GM12878 (cell line): Measurements from ENCODE around the gene R3HDM1. TPM values are rescaled to one million over a fixed set of nuclear protein-coding genes. Genes with fewer than 3 reads are reported as not detected.

ENCODE experiments used
- ATAC-seq: fragments of 200-7000 bp; cut with Tn5 transposase; 3 replicates; pipeline ENCODE4 v1.9.1; 2020; ENCODE audit warnings: mild to moderate bottlenecking, moderate library complexity
- BruUV-seq: library from RNA; stranded (reverse); fragments of 400-500 nt; replicated peaks from 2 replicates; lab custom pipeline; 2021; lab: Mats Ljungman, UMichigan
- CTCF ChIA-PET: fragments of 300-600 bp; sonication (Branson Sonifier 250); formaldehyde crosslinking; extraction: SDS; loops from one replicate; lab custom pipeline; 2021; ENCODE audit warnings: inconsistent platforms; lab: Yijun Ruan, JAX
- POLR2A ChIA-PET: fragments of 350-600 bp; formaldehyde crosslinking; extraction: SDS; loops from one replicate; lab custom pipeline; 2021; ENCODE audit warnings: inconsistent platforms; lab: Charles Lee
- RAD21 ChIA-PET: fragments of 300-600 bp; sonication (Branson Sonifier 250); formaldehyde crosslinking; loops from one replicate; lab custom pipeline; 2023; ENCODE audit warnings: antibody characterized with exemption; ENCODE audit not compliant: unreplicated experiment; lab: Charles Lee
- SMC1A ChIA-PET: fragments of 300-600 bp; sonication (Branson Sonifier 250); formaldehyde crosslinking; loops from one replicate; lab custom pipeline; 2023; ENCODE audit not compliant: unreplicated experiment, uncharacterized antibody; lab: Charles Lee
- DNase-seq: peaks from one replicate; pipeline ENCODE4 v3.0.0-alpha.2; 2011; ENCODE audit warnings: low read depth, low spot score
- FAIRE-seq: peaks from 3 replicates; lab custom pipeline; 2011; peaks lifted over from hg19 to GRCh38; lab: Jason Lieb, UNC
- H2AFZ ChIP-seq: 2 replicates; pipeline ENCODE4 v1.6.0; 2011; ENCODE audit warnings: low read depth, low read length, control low read depth; ENCODE audit not compliant: control insufficient read depth
- H3K27ac ChIP-seq: 2 replicates; pipeline ENCODE4 v1.5.1; 2011; ENCODE audit warnings: control low read depth; ENCODE audit not compliant: control insufficient read depth, insufficient read depth
- H3K27me3 ChIP-seq, 2 experiments: replicated peaks in 1 of 2; 2 replicates each; pipeline versions ENCODE4 v1.6.0 to v1.6.1; 2011; ENCODE audit warnings: low read length in 1 of 2; ENCODE audit not compliant: control insufficient read depth in 2 of 2, insufficient read depth in 2 of 2
- H3K36me3 ChIP-seq, 2 experiments: 2 replicates each; pipeline ENCODE4 v1.5.1; 2011; ENCODE audit warnings: low read length in 1 of 2; ENCODE audit not compliant: control insufficient read depth in 2 of 2, insufficient read depth in 2 of 2
- H3K4me1 ChIP-seq: 2 replicates; pipeline ENCODE4 v1.6.1; 2011; ENCODE audit warnings: mild to moderate bottlenecking, low read length, moderate library complexity, mixed read lengths; ENCODE audit not compliant: control insufficient read depth, insufficient read depth
- H3K4me2 ChIP-seq: 2 replicates; pipeline ENCODE4 v1.6.0; 2011; ENCODE audit warnings: control low read depth; ENCODE audit not compliant: control insufficient read depth, insufficient read depth
- H3K4me3 ChIP-seq: fragments of 200-600 bp; sonication (generic); 2 replicates; pipeline ENCODE4 v1.5.1; 2016
- H3K79me2 ChIP-seq: 2 replicates; pipeline ENCODE4 v1.6.0; 2011; ENCODE audit warnings: low read length; ENCODE audit not compliant: control insufficient read depth, insufficient read depth
- H3K9ac ChIP-seq: 2 replicates; pipeline ENCODE4 v1.8.0; 2011; ENCODE audit warnings: low read length, control low read depth, mixed read lengths; ENCODE audit not compliant: control insufficient read depth, insufficient read depth
- H3K9me3 ChIP-seq: replicated peaks from 3 replicates; pipeline ENCODE4 v1.5.1; 2011; ENCODE audit warnings: mild to moderate bottlenecking, low read length; ENCODE audit not compliant: control insufficient read depth, insufficient read depth
- H4K20me1 ChIP-seq: 2 replicates; pipeline ENCODE4 v1.6.0; 2011; ENCODE audit not compliant: control insufficient read depth, insufficient read depth
- ATF3 ChIP-seq: IDR thresholded peaks from 2 replicates; pipeline ENCODE4 v1.6.1; 2011; ENCODE audit warnings: low read depth, mild to moderate bottlenecking, low read length, moderate library complexity, borderline replicate concordance; ENCODE audit errors: extremely low read depth
- BMI1 ChIP-seq: fragments of 450-650 bp; IDR thresholded peaks from 2 replicates; pipeline ENCODE4 v1.6.1; 2016; ENCODE audit warnings: mild to moderate bottlenecking, moderate library complexity, borderline replicate concordance
- E4F1 ChIP-seq: fragments of 450-650 bp; IDR thresholded peaks from 2 replicates; pipeline ENCODE4 v1.6.1; 2018; ENCODE audit warnings: borderline replicate concordance, mild to moderate bottlenecking; ENCODE audit not compliant: partially characterized antibody
- HSF1 ChIP-seq: fragments of 150-350 bp; IDR thresholded peaks from 2 replicates; pipeline ENCODE4 v1.6.1; 2014; ENCODE audit warnings: mild to moderate bottlenecking, low read depth, low read length
- JUND ChIP-seq: IDR thresholded peaks from 2 replicates; pipeline ENCODE4 v1.6.1; 2012; ENCODE audit warnings: low read depth, mild to moderate bottlenecking, low read length, improper control_type of control experiment, moderate library complexity
- MTA3 ChIP-seq: IDR thresholded peaks from 2 replicates; pipeline ENCODE4 v1.6.1; 2012; ENCODE audit warnings: low read length, inconsistent platforms, borderline replicate concordance
- NFIC ChIP-seq: IDR thresholded peaks from 2 replicates; pipeline ENCODE4 v1.6.1; 2012; ENCODE audit warnings: low read depth, mild to moderate bottlenecking, inconsistent platforms, low read length, moderate library complexity
- SREBF1 ChIP-seq: IDR thresholded peaks from 2 replicates; pipeline ENCODE4 v1.6.1; 2012; ENCODE audit warnings: mild to moderate bottlenecking, low read length
- STAT3 ChIP-seq: IDR thresholded peaks from 2 replicates; pipeline ENCODE4 v1.6.1; 2011; ENCODE audit warnings: low read depth, low read length, improper control_type of control experiment
- SUZ12 ChIP-seq: fragments of 200-600 bp; sonication (generic); IDR thresholded peaks from one replicate; pipeline ENCODE4 v1.6.1; 2018; ENCODE audit warnings: antibody characterized with exemption, mild to moderate bottlenecking; ENCODE audit not compliant: unreplicated experiment
- ZBTB11 ChIP-seq: fragments of 450-650 bp; formaldehyde crosslinking; IDR thresholded peaks from 2 replicates; pipeline ENCODE4 v1.5.0; 2022; ENCODE audit warnings: mild to moderate bottlenecking, missing genetic modification characterization
- WGBS: methylation state at CpG from one replicate; pipeline ENCODE4 v1.1.6; 2016; ENCODE audit warnings: low lambda C conversion rate; ENCODE audit not compliant: insufficient replicate concordance, insufficient coverage; ENCODE audit errors: missing lambda C conversion rate; 5-methylcytosine and 5-hydroxymethylcytosine counted together
- in situ Hi-C: fragments of 300-500 bp; cut with MboI; formaldehyde crosslinking; loops from 9 replicates; pipeline ENCODE4 v1.14.3; 2018; ENCODE audit warnings: mixed read lengths
- intact Hi-C: fragments of 100-400 bp; cut with micrococcal nuclease; formaldehyde crosslinking; loops from one replicate; pipeline ENCODE4 v1.14.2; 2022; ENCODE audit not compliant: unreplicated experiment
- polyA plus RNA-seq, 11 experiments: library from polyadenylated mRNA; depleted of rRNA in 4 of 11; unstranded in 6 of 11; stranded (reverse) in 5 of 11; fragments of >200 nt; fragmentation: Nextera tagmentation in 4 of 11; fragmentation: Illumina TruSeq in 1 of 11; extraction: Ambion mirVana in 4 of 11; extraction: Trizol in 1 of 11; gene quantifications; 1 replicate in 1 of 11; 2 replicates in 10 of 11; pipeline versions ENCODE4 v1.2.1 to v1.2.3, GENCODE V29; 2011 to 2016; ENCODE audit warnings: inconsistent platforms in 2 of 11, missing spikeins in 2 of 11, low read depth in 1 of 11
- total RNA-seq, 4 experiments: library from RNA; depleted of rRNA in 3 of 4; stranded (reverse); fragments of >200 nt in 3 of 4; fragmentation: Illumina TruSeq in 1 of 4; extraction: Trizol in 1 of 4; gene quantifications; 2 replicates each; pipeline versions ENCODE4 v1.2.1 to v1.2.3, GENCODE V29; 2013 to 2021

Gene R3HDM1
- total and polyA plus RNA-seq, 10 of the 15 experiments (the other 5 are each of a cell fraction or from before 2014, with no cell fraction given) = 16.8 to 89.6 (median 47.7) TPM

- Histone ChIP-seq H3K79me2 (no peaks in the 10 kb centered on the region; the same call in none of the 2 replicates), H3K9me3 (no peaks in the 10 kb centered on the region)
- RAD21 ChIA-PET = interaction anchor here (0.6 kb wide), 1 partner anchor 327 kb away, joined by 3 read pairs; no protein-coding TSS in a partner anchor
- intact Hi-C loops = loop anchor here (10.0 kb wide), 1 partner anchor 144 kb away; no protein-coding TSS in a partner anchor
- WGBS = 100% methylated on average over 2 of the region's 2 CpGs
- FAIRE-seq = no peak
- in situ Hi-C loops = no loop called here
- SMC1A ChIA-PET = no interaction called here
- DNase-seq = no peak
- POLR2A ChIA-PET = no interaction called here
- no peak for TF ChIP-seq BMI1
- TF ChIP-seq SUZ12 = no peak
- no peak for TF ChIP-seq NFIC
- TF ChIP-seq MTA3 = no peak
- TF ChIP-seq STAT3 = no peak
- TF ChIP-seq E4F1 = no peak
- no peak for TF ChIP-seq JUND
- TF ChIP-seq SREBF1 = no peak
- TF ChIP-seq ZBTB11 (CRISPR knock-in tag) = no peak
- no peak for TF ChIP-seq HSF1
- no peak for TF ChIP-seq ATF3
- TF ChIP-seq, all 136 proteins: peak for 0
- no peak overlapping the region for H3K4me3 ChIP-seq
- CTCF ChIA-PET = interaction anchor here (1.2 to 1.6 kb wide), 2 partner anchors 16 to 227 kb away, joined by 3 read pairs; no protein-coding TSS in a partner anchor
- no TSS peak for BruUV-seq
- no peaks in the 10 kb centered on the region for H4K20me1 ChIP-seq
- H3K27me3 ChIP-seq = no peaks in the 10 kb centered on the region
- H3K27ac ChIP-seq = no peak overlapping the region
- no peak for ATAC-seq
- H3K4me2 ChIP-seq = no peak overlapping the region
- no peak overlapping the region for H3K9ac ChIP-seq
- no peaks in the 10 kb centered on the region for H3K4me1 ChIP-seq
- peaks cover 1 to 7% of the 10 kb centered on the region in 2 experiments; a peak in 2 of 4 replicates for H3K36me3 ChIP-seq
- H2AFZ ChIP-seq = no peak overlapping the region
Observed at GRCh38 chr2:135570884-135571283, 39.6 kb downstream of the R3HDM1 start.
